Metanephros (tissue), 2 donors: ENCODE data around the gene PGAM1. TPM values are rescaled to one million over a fixed set of nuclear protein-coding genes. Genes with fewer than 3 reads are reported as not detected.

Source experiments
- small RNA-seq: library from RNA; depleted of rRNA; stranded (forward); fragments of <200 nt; gene quantifications from one replicate; pipeline ENCODE3, GENCODE V24; 2014; ENCODE audit warnings: low replicate concordance
- total RNA-seq: library from RNA; depleted of rRNA; stranded (reverse); fragments of >200 nt; gene quantifications from one replicate; pipeline ENCODE4 v1.2.3, GENCODE V29; 2014

PGAM1 gene
- 163 TPM for total RNA-seq

GRCh38 chr10:97425964-97426775 lies at the start of gene PGAM1:
Gene PGAM1 (plus strand): TSS chr10:97426191. CDS start chr10:97426308, 117 bp downstream.

GRCh38 chr10:97400665-97401454 lies 25.1 kb upstream of the PGAM1 start, which contains the start of gene RRP12:
Gene RRP12 (minus strand): TSS chr10:97401340. CDS start chr10:97401231, 109 bp downstream.

GRCh38 chr10:97445722-97446639 lies 20.0 kb downstream of the PGAM1 start, which contains the start of the genes EXOSC1 and ZDHHC16:
Gene EXOSC1 (minus strand): TSS chr10:97446006. CDS start chr10:97445985, 21 bp downstream.
Gene ZDHHC16 (plus strand): TSS chr10:97446175. CDS start chr10:97451676, 5,501 bp downstream.

Small RNA genes within 50 kb of the gene (small RNA-seq; reads per million reads assigned to genes)
- gene RF00019: not detected

Other genes starting within 250 kb of the PGAM1 start
- gene SLIT1, start 240.2 kb upstream of the PGAM1 start, total RNA-seq: 3.3 TPM
- gene ARHGAP19, start 133.6 kb upstream of the PGAM1 start, total RNA-seq: 18.0 TPM
- 4.3 TPM for gene FRAT1, start 106.9 kb upstream of the PGAM1 start, total RNA-seq
- gene FRAT2, start 91.5 kb upstream of the PGAM1 start, total RNA-seq: 17.3 TPM
- 27.2 TPM for gene RRP12, start 24.9 kb upstream of the PGAM1 start, total RNA-seq
- 32.3 TPM for gene EXOSC1, start 19.8 kb downstream of the PGAM1 start, total RNA-seq
- 22.2 TPM for gene ZDHHC16, start 20.0 kb downstream of the PGAM1 start, total RNA-seq
- gene MMS19, start 72.2 kb downstream of the PGAM1 start, total RNA-seq: 76.0 TPM
- 15.2 TPM for gene UBTD1, start 72.7 kb downstream of the PGAM1 start, total RNA-seq
- 1.6 TPM for gene ANKRD2, start 146.6 kb downstream of the PGAM1 start, total RNA-seq
- gene HOGA1, start 158.2 kb downstream of the PGAM1 start, total RNA-seq: 26.2 TPM
- gene C10orf62, start 163.5 kb downstream of the PGAM1 start, total RNA-seq: 2.3 TPM
- gene MORN4, start 207.3 kb downstream of the PGAM1 start, total RNA-seq: 8.6 TPM
- 16.2 TPM for gene PI4K2A, start 214.5 kb downstream of the PGAM1 start, total RNA-seq